NCI-H187 (cell line): ENCODE data around the gene SYNGR3.
"Not testable (repeated sequence)": the region's sequence is repeated elsewhere in the genome, so short reads cannot be mapped to it uniquely, and the experiment has no call there.

Experiments
- DNase-seq, 2 experiments: peaks; one replicate each; lab custom pipeline; 2025; lab: John Stamatoyannopoulos, UW

SYNGR3 gene

GRCh38 chr16:2029350-2029749, 39.6 kb downstream of the SYNGR3 start:
- DNase-seq: no peak

- DNase-seq: no peak
Measured at GRCh38 chr16:2030036-2030435, 40.3 kb downstream of the SYNGR3 start.

GRCh38 chr16:2031081-2031577, 41.4 kb downstream of the SYNGR3 start:
- DNase-seq: no peak

- DNase-seq: no peak
Measured at GRCh38 chr16:2032285-2033056, 42.7 kb downstream of the SYNGR3 start.

- no peak for DNase-seq
Measured at GRCh38 chr16:2033057-2033908, 43.5 kb downstream of the SYNGR3 start.

- DNase-seq: not testable (repeated sequence)
Measured at GRCh38 chr16:2033909-2034695, 44.3 kb downstream of the SYNGR3 start.

- DNase-seq: no peak
Measured at GRCh38 chr16:2034696-2035430, 45.1 kb downstream of the SYNGR3 start.

- DNase-seq: peak; percentile 30 to 43
Measured at GRCh38 chr16:2035431-2036199, 45.8 kb downstream of the SYNGR3 start.

- no peak for DNase-seq
Measured at GRCh38 chr16:2036200-2036966, 46.6 kb downstream of the SYNGR3 start.

- DNase-seq: no peak
Measured at GRCh38 chr16:2037115-2037514, 47.3 kb downstream of the SYNGR3 start.

GRCh38 chr16:2037647-2038381, 48.0 kb downstream of the SYNGR3 start:
- no peak for DNase-seq

GRCh38 chr16:2038382-2039231, 48.8 kb downstream of the SYNGR3 start:
- no peak for DNase-seq

GRCh38 chr16:2039274-2040031, 49.7 kb downstream of the SYNGR3 start:
- DNase-seq: peak; percentile 53 to 72

GRCh38 chr16:2040041-2040786, 50.4 kb downstream of the SYNGR3 start:
- DNase-seq: no peak

GRCh38 chr16:2040787-2041522, 51.2 kb downstream of the SYNGR3 start:
- DNase-seq: no peak
